CD4-positive, alpha-beta T cell treated with Interleukin-6 at 100 ng/mL for 8 hours (primary cell): ENCODE measurements around the gene RXRA.
A peak's percentile ranks its signal among the peaks of the same experiment; 100 is the strongest.
"Not testable (repeated sequence)": the region's sequence is repeated elsewhere in the genome, so short reads cannot be mapped to it uniquely, and the experiment has no call there.

Source experiments
- DNase-seq: peaks from one replicate; pipeline ENCODE4 v3.0.0-alpha.2; 2020; ENCODE audit warnings: mixed read lengths, low spot score

RXRA gene

GRCh38 chr9:134293611-134294152 is 32.6 kb upstream of the RXRA start:
- no peak for DNase-seq

- DNase-seq: no peak
Measured at GRCh38 chr9:134294153-134295071, 31.8 kb upstream of the RXRA start.

- no peak for DNase-seq
Measured at GRCh38 chr9:134295101-134295745, 31.0 kb upstream of the RXRA start.

DNA sequence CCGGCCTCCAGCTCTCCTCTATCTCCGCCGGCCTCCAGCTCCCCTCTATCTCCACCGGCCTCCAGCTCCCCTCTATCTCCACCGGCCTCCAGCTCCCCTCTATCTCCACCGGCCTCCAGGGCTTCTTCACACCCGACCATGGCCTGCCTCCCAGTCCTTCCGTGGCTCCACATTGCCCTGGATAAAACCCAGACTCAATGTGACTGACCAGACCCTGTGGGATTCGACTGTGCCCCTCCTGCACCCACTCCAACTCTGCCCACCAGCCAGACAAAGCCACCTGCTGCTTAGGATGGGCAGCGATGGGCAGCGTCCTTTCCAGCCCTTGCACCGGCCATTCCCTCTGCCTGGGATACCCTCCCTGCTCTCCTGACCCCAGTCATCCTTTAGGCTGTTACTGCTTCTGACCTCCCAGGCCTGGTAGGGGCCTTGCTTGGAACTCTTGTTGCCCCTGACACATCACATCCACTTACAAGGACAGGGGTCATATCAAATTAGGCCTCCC is 30.5 kb upstream of the RXRA start:
- DNase-seq: no peak

GRCh38 chr9:134296301-134297082 is 29.8 kb upstream of the RXRA start:
- DNase-seq: no peak

- no peak for DNase-seq
Measured at GRCh38 chr9:134297083-134297410, 29.2 kb upstream of the RXRA start.

DNA sequence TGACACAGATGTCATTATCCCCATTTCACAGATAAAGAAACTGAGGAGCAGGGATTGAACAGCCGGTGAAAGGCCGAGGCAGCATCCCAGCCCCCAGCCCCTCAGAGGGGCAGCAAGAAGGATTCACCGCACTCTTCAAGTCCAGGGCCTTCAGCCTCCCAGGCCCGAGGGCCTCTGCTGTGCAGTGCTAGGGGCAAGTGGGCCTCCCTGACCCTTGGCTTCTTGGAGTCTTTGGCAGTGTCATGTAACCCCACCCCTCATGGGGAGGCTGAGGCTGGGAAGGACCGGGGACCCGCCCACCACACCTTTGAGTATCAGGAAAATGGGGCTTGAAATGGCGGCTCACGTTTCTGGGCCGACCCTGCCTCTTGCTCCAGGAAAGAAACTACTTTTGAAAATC is 28.7 kb upstream of the RXRA start:
- DNase-seq: no peak

- DNase-seq: no peak
Measured at GRCh38 chr9:134298000-134298399, 28.3 kb upstream of the RXRA start.

DNA sequence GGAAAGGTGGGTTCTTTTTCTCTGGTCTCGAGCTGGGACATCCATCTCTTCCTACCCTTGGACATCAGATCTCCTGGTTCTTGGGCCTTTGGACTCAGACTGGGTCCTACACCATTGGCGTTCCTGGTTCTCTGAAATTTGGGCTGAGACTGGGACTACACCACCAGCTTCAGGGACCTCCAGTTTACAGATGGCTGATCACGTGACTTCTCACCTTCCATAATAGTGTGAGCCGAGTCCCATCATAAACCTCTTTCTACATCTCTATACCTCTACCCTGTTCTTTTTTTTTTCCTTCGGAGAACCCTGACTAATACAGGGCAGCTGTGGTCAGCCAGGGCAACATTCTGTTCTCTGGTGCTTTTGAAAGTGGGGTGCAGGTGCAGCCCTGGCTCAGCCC is 27.2 kb upstream of the RXRA start:
- no peak for DNase-seq

GRCh38 chr9:134299883-134300282 is 26.4 kb upstream of the RXRA start:
- DNase-seq: no peak

DNA sequence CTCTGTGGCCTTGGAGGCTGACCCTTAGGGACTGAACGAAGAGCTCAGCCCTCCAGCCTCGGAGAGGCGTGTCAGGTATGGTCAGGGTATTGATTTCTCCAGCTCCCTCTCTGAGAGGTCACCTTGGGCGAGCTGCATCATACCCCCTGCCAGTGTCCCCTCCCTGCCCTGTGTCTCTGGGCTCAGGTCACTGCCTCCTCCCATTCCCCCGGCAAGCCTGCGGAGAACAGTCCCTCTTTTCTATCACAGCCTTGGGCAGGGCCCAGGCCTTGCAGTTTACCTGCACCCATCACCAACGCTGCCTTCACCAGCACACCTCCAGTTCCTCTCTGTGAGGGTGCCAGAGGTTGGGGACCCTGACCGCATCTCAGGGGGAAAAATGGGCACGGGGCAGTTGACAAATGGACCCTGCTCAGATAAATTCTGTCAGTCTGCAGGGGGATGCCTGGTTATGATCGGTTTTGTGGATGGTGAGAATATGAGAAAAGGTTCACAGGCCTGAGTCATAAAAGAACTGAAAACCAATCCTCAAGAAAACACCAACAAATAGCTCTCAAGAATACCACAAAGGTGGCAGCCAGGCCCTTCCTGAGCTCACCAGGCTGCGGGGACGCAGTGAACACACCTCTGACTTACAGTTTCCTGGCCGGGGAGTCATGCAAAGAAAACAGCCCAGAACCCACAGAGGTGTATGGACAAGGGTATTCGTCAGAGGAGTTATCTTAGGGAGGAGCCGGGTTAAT is 24.7 kb upstream of the RXRA start:
- DNase-seq: peak; percentile 62

- no peak for DNase-seq
Measured at GRCh38 chr9:134302130-134302817, 24.0 kb upstream of the RXRA start.

DNA sequence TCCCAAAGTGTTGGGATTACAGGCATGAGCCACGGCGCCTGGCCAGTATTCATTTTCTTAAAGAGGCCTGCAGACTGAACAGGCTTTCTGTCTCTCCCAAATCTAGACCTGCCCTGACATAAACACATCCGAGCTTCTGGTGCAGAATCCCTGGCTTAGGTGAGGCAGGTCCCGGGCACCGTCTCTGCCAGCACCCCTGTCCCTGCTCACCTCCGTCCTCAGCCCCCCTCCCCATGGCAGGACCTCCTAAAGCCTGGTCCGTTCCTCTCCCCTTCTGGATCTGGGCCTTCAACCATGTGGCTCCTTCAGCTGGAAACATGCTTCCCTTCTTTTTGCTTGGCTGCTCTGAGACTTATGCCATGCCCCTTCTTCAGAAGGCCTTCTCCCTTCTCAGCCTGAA is 22.7 kb upstream of the RXRA start:
- no peak for DNase-seq

- DNase-seq: no peak
Measured at GRCh38 chr9:134304261-134304660, 22.0 kb upstream of the RXRA start.

GRCh38 chr9:134304690-134305089 is 21.6 kb upstream of the RXRA start:
- DNase-seq: no peak

DNA sequence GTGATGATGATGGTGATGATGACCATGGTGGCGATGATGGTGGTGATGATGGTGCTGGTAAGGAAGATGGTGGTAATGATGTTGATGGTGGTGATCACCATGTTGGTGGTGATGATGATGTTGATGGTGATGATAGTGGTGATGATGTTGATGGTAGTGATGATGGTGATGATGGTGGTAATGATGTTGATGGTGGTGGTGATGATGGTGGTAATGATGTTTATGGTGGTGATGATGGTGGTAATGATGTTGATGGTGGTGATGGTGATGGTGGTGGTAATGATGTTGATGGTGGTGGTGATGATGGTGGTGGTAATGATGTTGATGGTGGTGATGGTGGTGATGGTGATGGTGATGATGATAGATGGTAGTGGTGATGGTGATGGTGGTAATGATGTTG is 20.7 kb upstream of the RXRA start:
- no peak for DNase-seq

GRCh38 chr9:134306042-134306441 is 20.2 kb upstream of the RXRA start:
- not testable (repeated sequence) for DNase-seq

GRCh38 chr9:134306636-134307600 is 19.3 kb upstream of the RXRA start:
- DNase-seq: no peak

- DNase-seq: no peak
Measured at GRCh38 chr9:134307674-134308638, 18.3 kb upstream of the RXRA start.
